ENCODE results near the gene CA12.
"Not testable (repeated sequence)": the region's sequence is repeated elsewhere in the genome, so short reads cannot be mapped to it uniquely, and the experiment has no call there.

CA12 gene

GRCh38 chr15:63381301-63382204 is at the start of gene CA12:
Gene CA12, minus strand, starts transcription at chr15:63381846. Its CDS starts 126 bp downstream, at chr15:63381720.
- no peak for DNase-seq (ENCODE audit: low read depth in 2 of 2)

- DNase-seq (ENCODE audit: low read depth in 2 of 2) = no peak
Observed at GRCh38 chr15:63430766-63431451, 49.3 kb upstream of the CA12 start.

- no peak for DNase-seq (ENCODE audit: low read depth in 2 of 2)
Observed at GRCh38 chr15:63426552-63426951, 44.9 kb upstream of the CA12 start.

GRCh38 chr15:63425426-63425985 is 43.9 kb upstream of the CA12 start:
- DNase-seq (ENCODE audit: low read depth in 2 of 2) = no peak

GRCh38 chr15:63422891-63423590 is 41.4 kb upstream of the CA12 start:
- DNase-seq (ENCODE audit: low read depth in 2 of 2) = no peak

- no peak for DNase-seq (ENCODE audit: low read depth in 2 of 2)
Observed at GRCh38 chr15:63421433-63421832, 39.8 kb upstream of the CA12 start.

- DNase-seq (ENCODE audit: low read depth in 2 of 2) = no peak
Observed at GRCh38 chr15:63420333-63420747, 38.7 kb upstream of the CA12 start.

- DNase-seq (ENCODE audit: low read depth in 2 of 2) = no peak
Observed at GRCh38 chr15:63418811-63419210, 37.2 kb upstream of the CA12 start.

- no peak for DNase-seq (ENCODE audit: low read depth in 2 of 2)
Observed at GRCh38 chr15:63417721-63418120, 36.1 kb upstream of the CA12 start.

- not testable (repeated sequence) for DNase-seq (ENCODE audit: low read depth in 2 of 2)
Observed at GRCh38 chr15:63417274-63417673, 35.6 kb upstream of the CA12 start.

GRCh38 chr15:63414474-63415120 is 33.0 kb upstream of the CA12 start:
- no peak for DNase-seq (ENCODE audit: low read depth in 2 of 2)

- no peak for DNase-seq (ENCODE audit: low read depth in 2 of 2)
Observed at GRCh38 chr15:63412551-63412950, 30.9 kb upstream of the CA12 start.

GRCh38 chr15:63411866-63412265 is 30.2 kb upstream of the CA12 start:
- DNase-seq (ENCODE audit: low read depth in 2 of 2) = no peak

- DNase-seq (ENCODE audit: low read depth in 2 of 2) = no peak
Observed at GRCh38 chr15:63409179-63409578, 27.5 kb upstream of the CA12 start.

GRCh38 chr15:63408524-63408923 is 26.9 kb upstream of the CA12 start:
- DNase-seq (ENCODE audit: low read depth in 2 of 2) = no peak

- DNase-seq (ENCODE audit: low read depth in 2 of 2) = no peak
Observed at GRCh38 chr15:63407612-63408011, 26.0 kb upstream of the CA12 start.

- DNase-seq (ENCODE audit: low read depth in 2 of 2) = no peak
Observed at GRCh38 chr15:63405683-63406390, 24.2 kb upstream of the CA12 start.

- DNase-seq (ENCODE audit: low read depth in 2 of 2) = no peak
Observed at GRCh38 chr15:63405159-63405558, 23.5 kb upstream of the CA12 start.

GRCh38 chr15:63403254-63403945 is 21.8 kb upstream of the CA12 start:
- DNase-seq (ENCODE audit: low read depth in 2 of 2) = no peak
